GM21447 (cell line): ENCODE measurements around the gene NPFFR1.

Experiments
- ATAC-seq: cut with Tn5 transposase; IDR thresholded peaks from one replicate; pipeline ENCODE4 v1.9.1; 2021; ENCODE audit not compliant: unreplicated experiment

The NPFFR1 gene, protein sequence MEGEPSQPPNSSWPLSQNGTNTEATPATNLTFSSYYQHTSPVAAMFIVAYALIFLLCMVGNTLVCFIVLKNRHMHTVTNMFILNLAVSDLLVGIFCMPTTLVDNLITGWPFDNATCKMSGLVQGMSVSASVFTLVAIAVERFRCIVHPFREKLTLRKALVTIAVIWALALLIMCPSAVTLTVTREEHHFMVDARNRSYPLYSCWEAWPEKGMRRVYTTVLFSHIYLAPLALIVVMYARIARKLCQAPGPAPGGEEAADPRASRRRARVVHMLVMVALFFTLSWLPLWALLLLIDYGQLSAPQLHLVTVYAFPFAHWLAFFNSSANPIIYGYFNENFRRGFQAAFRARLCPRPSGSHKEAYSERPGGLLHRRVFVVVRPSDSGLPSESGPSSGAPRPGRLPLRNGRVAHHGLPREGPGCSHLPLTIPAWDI

DNA sequence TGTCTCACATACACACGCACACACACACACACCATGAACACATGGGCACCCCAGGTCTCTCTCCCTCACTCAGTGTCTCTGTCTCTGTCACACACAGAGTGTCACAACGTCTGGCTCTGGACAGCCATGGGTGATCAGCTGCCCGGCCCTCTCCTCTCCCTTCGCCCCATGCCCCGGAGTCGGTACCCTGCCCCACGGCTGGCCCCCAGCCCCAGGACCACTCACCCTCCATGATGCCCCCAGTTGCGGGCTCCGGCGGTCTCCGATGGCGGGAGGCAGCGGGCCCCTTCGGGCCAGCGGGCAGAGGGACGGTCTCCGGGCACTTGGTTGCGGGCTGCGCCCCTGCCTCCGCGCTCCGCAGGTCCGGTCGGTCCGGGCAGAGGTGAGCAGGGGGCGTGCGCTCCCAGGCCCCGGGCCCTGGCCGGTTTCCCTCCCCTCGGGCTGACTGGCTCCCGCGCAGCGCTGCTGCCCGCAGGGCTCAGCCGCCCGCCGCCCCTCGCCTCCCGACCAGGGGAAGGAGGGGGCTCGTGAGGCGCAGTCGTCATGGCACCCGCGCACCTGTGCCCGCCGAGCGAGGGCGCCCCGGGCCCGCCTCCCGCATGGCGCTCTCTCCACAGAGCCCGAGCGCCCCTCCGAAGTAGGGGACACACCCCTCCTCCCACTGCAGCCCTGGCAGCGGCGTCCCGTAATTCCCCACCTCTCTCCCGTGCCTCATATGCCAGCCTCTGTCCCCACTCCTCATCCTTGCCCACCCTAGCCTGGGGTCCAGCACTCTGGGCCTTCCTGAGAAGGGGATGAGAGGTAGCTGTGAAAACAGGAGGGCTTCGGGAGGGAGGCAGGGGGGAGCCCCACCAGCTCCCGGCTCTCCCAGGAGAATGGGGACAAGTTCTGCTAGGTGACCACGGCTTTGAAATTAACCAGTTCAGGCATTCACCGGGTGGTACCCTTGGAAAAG lies at the start of gene NPFFR1:
Gene NPFFR1 (minus strand): TSS at position 560 of the 955 bp plus-strand sequence. CDS start 328 bp downstream, at position 232.
- no peak for ATAC-seq

DNA sequence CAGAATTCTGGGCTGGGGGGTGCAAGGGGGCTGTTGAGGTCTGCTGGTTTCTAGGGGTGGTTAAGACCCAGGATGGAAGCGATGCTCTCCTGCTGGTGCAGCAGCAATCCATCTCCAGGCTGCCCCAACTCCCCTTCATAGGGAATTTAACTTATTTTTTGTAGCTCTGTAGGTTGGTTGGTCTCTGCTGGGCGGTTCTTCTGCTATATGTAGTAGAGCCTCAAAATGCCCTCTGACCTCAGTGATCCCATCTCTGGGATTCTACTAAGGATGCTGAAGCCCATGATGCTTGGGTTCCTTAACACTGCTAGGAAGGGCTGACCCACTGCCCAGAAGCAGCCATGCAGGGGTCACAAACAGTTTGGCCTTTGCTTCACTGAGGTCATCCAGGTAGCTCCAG lies 49.5 kb upstream of the NPFFR1 start:
- no peak for ATAC-seq

DNA sequence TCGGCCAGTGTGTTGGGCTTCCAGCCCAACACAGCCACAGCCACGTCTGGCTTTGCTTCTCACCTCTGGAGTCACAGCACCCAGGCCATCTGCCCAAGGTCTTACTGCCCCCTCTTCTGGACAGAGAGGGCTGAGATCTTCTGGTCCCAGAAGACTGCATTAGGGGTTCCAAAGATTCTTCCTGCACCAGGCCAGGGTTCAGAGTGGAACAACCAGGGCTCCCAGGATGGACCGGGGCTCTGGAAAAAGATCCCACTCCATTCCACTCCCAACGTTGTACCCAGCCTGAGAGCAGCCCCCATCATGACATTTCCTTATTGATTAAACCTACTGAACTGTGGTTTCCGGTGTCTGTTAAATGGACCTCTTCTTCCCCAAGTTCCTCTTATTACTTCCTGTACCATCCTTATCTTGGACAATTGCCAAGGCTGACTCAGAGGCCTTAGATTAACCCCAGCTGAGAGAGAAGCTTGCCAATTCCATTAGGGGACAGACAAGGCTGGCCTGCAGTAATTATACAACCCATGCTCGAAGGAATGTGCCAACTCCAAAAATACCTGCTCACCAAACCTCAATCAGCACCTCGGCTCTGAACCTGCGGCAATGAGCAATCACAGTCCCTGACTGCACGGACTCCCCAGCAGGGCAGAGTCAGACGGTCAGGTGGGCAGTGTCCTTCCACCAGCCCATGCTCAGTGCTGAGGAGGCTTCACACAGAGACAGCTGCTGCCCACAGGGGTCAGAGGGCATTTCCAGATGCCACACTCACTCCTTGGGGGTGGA lies 47.9 kb upstream of the NPFFR1 start:
- ATAC-seq = peak; percentile 80

DNA sequence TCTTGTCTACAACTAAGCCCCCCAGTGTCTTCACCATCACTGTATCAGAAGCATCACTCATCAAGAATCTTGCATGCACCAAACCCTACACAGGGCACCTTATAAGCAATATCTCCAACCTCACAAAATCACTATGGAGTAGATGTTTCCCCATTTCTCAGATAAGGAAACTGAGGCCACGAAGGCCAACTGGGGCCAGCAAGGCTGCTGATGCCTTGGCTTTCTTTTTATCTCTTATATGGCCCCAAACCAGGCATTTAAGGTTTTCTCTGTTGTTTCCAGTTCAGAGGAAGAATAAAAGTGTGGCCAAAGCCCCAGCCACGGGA lies 47.3 kb upstream of the NPFFR1 start:
- ATAC-seq = no peak

DNA sequence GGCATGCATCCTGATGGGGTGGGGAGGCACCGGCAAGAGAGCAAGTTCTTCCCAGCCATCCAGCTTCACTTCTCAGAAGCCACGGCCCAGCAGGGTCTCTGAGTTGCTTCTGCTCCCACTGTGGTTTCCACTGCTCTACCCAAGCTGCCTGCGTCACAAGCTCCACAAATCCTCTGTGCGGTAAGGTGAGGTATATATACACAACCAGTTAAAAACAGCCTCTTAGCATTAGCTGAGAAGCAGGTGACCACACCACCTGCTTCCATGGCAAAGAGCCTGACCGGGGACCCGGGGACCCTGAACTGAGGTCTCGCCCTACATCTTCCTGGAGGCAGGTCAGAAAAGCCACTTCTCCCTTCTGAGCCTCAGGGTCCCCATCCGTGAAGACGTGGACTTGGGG lies 46.9 kb upstream of the NPFFR1 start:
- ATAC-seq = no peak

DNA sequence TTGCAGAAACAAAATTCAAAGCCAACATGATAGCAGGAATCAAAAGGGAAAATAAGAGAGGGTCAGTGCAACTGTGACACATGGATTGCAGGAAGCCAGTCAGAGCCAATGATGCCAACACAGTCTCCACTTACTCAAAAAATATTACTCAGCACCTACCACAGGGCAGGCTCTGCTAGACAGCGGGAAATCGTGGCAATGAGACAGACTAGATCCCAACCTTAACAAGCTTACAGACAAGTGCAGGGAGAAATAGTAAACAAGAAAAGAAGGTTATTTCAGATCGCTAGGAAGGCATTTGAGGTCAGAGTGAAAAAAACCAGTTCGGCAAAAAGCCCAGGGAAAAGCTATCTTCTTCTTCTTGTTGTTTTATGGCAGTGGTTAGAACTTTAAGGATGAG lies 45.2 kb upstream of the NPFFR1 start:
- ATAC-seq = no peak

DNA sequence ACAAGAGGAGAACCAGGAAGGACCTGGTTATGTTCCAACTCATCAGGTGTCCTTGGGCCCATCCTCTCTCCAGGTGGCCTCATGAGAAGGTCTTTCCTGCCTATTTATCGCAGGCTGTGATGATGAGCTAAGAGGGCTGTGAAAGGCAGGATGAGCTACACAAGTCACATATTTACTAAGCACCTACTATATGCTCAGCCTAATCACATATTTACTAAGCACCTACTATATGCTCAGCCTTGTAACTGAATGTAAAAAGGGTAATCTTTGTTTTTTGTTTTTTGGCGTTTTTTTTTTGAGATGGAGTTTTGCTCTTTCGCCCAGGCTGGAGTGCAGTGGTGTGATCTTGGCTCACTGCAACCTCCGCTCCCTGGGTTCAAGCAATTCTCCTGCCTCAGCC lies 44.2 kb upstream of the NPFFR1 start:
- no peak for ATAC-seq

DNA sequence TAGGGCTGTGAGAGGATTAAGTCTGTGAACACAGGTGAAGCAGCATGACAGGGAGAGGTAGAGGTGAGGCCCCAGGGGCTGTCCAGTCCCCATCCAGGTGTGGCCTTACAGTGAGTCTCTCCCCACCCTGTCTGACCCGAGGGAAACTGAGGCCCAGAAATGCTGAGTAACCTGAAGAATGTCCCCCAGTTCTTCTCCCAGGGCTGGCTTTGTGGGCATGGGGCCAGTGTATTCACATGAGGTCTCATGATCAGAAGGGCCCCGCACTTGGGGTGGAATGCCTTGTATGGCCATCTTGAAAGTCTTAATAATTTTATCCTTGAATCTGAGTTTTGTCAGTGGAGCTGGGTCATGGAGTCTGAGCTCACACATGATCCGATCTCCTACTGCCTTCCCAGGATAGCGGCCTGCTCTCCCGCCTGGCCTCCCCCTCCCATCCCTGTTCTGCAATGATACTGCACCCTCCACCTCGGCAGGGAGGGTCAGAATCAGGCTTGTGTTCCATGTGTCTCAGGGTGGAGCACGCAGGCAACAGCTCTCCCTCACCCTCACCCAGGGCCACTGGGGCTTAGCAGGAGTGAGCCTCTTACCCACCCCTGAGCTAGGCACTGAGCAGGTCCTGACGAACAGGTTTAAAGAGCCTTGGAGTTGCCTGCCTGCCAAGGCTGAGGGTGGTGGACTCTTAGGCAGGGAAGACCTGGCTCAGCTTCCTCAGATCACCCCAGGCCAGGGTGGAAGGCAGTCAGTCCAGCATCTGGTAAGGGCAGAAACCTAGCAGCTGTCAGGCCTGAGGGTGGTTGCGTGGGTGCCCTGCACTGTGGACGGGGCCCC lies 41.4 kb upstream of the NPFFR1 start:
- ATAC-seq = no peak

DNA sequence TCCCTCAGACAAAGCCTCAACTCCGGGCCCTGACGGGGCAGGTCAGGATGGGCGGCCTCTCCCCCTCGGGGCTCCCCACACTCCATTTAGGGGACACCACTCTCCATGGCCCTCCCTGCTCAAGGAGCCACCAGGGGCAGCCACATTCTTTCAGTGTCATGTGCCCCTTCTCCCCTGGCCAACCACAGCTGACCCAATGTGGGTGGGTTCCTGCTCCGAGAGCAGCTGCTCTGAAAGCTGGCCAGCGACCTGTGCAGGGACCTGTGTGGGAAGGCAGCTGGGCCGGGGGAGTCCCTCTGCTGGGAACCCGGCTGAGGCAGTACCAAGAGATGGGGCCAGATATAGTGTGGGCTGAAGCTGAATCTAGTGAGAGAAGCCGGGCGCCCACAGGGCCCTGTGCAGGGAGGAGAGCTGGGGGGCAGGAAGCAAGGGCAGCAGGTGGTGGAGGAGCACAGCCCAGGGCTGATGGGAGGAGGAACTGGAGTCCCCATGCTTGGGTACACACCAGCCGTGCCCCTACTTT lies 40.6 kb upstream of the NPFFR1 start:
- peak; percentile 85 for ATAC-seq

DNA sequence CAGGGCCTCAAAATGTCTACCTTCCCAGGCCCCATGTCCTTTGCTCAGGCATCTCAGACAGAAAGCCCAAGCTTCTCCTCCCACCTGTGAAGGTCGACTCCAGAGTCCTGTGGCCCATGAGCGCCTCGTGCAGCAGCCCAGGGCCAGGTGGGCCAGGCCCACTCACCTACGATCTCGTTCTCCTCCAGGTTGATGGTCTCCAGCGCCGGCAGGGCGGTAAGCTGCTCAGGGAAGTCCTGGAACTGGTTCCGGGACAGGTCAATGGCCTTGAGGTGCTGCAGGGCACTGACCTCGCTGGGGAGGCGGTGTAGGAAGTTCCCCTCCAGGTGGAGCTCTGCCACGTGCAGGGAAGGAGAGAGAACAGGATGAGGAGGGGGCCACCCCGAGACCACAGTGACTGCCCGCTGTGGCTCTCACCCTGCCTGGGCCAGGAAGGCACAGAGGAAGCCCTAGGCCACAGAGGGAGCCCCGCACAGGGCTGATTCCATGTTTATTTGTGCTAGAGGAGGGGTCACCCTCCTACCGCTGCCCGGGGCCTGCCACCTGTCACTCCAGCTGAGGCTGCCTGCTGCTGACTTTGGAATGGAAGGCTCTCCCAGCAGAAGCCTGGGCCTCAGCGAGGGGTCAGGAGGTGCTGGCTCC lies 40.0 kb upstream of the NPFFR1 start:
- no peak for ATAC-seq

DNA sequence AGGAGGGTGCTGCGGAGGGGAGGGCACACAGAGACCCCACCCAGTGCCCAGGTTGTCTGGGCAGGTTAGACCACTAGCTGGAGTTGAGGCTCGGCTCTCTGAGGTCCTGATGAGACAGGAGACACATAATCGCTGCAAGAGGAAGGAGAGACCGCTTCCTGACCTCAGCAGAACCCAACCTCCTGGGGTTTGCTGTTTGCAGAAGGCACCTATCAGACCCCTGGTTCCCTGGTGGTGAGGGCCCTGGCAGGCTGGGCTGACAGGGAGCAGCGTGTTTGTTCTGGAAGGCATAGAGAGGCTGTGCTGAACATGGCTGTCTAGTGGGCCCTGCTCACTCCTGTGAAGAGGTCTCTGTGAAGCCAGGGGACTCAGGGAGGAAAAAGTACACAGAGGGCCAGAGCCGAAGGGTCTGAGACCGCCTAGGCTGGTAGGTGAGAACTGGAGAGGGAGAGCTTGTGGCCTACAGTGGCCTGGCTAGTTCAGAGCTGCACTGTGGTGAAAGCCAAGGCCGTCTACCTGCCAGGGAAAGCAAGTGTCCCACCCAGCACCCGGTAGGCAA lies 39.4 kb upstream of the NPFFR1 start:
- ATAC-seq = no peak

DNA sequence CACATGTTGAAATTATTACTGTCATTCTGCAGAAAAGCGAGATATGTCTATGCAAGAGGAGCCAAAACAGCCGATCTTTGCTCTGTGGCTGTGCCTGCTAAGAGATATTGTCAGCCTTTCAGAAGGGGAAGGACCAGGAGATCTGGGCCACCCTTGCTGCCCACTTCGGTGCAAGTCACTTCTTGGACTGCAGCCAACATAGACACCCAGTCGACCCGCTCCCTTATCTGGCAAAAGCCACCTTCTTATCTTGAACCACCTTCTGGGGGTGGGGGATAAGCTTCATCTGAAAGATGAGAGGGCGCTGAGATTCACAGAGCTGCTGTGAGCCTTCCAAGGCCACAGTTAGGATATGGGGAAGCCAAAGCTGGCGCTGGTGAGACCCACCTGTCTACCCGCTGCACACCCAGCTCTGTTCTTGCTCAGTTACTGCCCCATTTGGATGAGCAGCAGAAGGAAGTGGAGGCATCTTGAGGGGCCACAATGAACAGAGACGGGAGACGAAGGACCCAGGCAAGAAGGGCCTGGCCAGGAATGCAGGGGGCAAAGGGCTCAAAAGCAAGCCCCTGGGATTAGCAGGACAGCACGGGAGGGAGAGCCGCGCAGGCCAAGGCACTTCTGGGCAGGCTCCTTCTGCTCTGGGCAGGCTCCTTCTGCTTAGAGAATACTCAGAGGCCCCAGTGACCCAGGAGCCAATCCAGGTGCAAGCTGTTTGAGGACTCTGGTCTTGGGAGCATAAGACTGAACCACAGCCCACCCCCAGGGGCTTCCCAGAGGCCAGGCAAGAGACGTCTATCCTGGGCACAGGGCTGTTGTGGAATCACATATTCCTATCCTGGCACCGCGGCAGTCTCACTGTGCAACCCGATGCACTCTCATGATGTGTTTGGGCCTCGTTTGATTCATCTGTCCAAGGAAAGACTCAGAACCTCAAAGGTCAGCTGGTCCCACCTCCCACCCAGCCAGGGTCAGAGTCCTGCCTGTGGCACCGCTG lies 38.4 kb upstream of the NPFFR1 start:
- ATAC-seq = no peak

DNA sequence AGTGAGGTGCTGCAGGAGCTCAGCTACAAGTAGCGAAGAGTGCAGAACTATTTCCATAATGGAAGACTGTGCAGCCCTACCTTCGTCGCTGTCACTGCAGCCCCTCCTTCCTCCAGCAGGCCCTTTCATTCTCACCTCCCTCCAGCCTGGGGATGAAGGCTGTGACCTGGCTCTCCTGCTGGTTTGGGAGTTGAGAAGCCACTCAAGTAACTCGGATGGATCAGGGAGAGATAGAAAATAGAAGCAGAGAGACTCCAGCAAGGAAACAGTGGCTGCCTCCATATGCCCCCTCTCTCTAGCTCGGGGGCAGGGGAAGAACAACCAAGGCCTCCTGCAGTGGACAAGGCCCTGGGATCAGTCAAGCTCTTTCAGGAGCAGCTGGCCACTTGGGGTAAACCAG lies 37.4 kb upstream of the NPFFR1 start:
- no peak for ATAC-seq

DNA sequence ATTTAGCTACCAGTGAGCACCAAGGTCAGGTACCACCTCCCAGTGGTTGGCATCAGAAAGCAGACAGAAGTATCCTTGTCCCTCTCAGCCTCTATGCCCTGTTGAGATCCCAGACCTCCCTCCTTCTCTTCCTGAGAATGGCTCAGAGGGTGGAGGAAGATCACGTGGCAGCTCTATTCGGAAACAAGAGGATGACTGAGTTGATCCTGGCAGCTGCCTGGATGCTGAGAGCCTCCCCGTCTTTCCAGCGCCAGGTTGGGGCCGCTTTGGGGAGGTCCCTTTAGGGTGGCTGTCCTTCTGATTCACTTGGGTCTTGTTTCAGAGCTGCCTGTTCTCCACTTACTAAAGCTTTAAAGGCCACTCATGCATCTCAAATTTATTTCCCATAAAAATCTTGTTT lies 36.9 kb upstream of the NPFFR1 start:
- no peak for ATAC-seq

DNA sequence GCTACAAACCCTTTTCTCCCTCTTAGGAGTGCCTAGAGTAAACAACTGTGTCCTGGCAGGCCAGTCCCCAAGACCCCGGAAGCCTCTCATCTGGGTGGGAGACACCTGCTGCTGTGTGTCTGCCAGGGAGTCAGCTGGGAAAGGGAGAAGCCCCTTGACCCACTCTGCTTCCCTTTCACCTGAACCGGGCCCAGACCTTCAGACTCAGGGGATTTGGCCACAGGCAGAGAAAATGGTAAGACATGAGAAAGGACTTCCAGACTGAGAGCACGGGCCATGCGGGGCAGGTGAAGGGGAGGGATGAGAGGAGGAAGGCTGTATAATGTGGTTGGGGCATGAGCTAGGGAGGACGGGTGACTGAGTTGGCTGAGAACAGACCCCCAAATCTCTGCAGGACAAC lies 36.0 kb upstream of the NPFFR1 start:
- ATAC-seq = no peak

DNA sequence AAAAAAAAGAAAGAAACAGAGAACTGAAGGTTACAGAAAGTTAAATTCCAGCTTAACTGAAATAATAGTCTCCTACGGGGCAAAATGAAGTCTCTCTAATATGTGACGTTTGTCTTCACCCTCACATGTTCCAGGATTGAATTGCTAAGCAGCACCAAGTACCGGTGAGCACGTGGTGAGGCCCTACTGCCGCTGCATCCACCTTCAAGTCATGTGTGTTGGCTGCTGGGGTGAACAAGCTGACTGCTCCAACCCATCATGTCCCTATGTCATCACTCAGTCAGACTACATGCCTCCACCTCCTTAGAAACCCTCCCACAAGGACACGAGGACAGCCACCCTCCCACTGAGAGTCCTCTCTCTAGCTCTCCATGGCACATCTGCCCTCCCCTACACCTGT lies 35.4 kb upstream of the NPFFR1 start:
- ATAC-seq = no peak

DNA sequence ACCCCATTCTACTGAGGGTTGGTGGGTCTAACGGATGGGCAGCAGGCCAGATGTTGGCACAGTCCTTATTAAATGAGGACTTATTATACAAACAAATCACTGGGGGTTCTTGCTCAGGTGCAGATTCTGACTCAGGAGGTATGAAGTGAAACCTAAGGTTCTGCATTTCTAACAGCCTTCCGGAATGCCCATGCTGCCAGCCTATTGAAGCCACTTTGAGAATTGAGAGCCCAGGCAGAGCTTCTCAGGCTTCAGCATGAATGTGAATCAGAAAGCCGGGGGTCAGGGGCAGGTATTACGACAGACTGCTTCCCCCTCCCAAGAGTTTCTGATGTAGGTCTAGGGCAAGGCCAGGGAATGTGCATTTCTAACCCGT lies 34.1 kb upstream of the NPFFR1 start:
- no peak for ATAC-seq

DNA sequence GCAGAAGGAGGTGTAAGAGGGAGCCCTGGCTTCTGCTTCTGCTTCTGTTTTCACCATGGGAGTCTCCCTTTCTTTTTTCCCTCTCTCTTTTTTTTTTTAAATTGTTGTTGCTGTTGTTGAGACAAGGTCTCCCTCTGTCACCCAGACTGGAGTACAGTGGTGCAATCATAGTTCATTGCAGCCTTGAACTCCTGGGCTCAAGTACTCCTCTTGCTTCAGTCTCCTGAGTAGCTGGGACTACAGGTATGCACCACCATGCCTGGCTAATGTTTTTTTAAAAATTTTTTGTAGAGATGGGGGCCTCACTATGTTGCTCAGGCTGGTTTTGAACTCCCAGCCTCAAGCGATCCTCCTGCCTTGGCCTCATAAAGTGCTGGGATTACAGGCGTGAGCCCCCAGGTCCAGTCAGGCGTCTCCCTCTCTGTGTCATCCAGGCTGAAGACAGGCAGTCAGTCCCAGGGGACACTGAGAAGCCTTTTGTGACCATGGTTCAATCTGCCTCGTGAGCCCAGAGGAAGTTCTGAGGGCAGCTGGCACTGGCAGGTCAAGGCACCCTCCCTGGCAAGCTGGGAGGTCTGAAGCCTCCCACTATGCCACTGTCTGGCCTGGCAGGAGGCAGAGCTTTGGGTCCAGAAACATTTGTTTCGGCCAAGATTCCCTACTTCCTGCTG lies 33.6 kb upstream of the NPFFR1 start:
- no peak for ATAC-seq
